AG20443 (cell line): Measurements from ENCODE around the gene CDKN2B-AS1.

Source experiments
- DNase-seq: peaks from one replicate; pipeline ENCODE4 v3.0.0; 2012; ENCODE audit warnings: low spot score, mixed read lengths

CDKN2B-AS1 gene

GRCh38 chr9:22118810-22119521, 124.4 kb downstream of the CDKN2B-AS1 start:
- DNase-seq: no peak

- no peak for DNase-seq
These were observed 125.0 kb downstream of the CDKN2B-AS1 start for GRCh38 chr9:22119522-22120158.

- no peak for DNase-seq
These were observed 125.6 kb downstream of the CDKN2B-AS1 start for GRCh38 chr9:22120159-22120549.

GRCh38 chr9:22120595-22120994, 126.0 kb downstream of the CDKN2B-AS1 start:
- DNase-seq: no peak

- DNase-seq: no peak
These were observed 129.8 kb downstream of the CDKN2B-AS1 start for GRCh38 chr9:22124263-22125011.

GRCh38 chr9:22129133-22129532, 134.5 kb downstream of the CDKN2B-AS1 start:
- DNase-seq: peak; percentile 54

- DNase-seq: no peak
These were observed 135.0 kb downstream of the CDKN2B-AS1 start for GRCh38 chr9:22129633-22130032.

- no peak for DNase-seq
These were observed 137.2 kb downstream of the CDKN2B-AS1 start for GRCh38 chr9:22131817-22132216.

- no peak for DNase-seq
These were observed 139.8 kb downstream of the CDKN2B-AS1 start for GRCh38 chr9:22134390-22134789.

GRCh38 chr9:22136461-22137096, 142.0 kb downstream of the CDKN2B-AS1 start:
- DNase-seq: peak; percentile 60

GRCh38 chr9:22138956-22139660, 144.5 kb downstream of the CDKN2B-AS1 start:
- no peak for DNase-seq

- DNase-seq: peak; percentile 14
These were observed 147.3 kb downstream of the CDKN2B-AS1 start for GRCh38 chr9:22141908-22142307.

- DNase-seq: no peak
These were observed 148.1 kb downstream of the CDKN2B-AS1 start for GRCh38 chr9:22142671-22143070.

- DNase-seq: no peak
These were observed 149.4 kb downstream of the CDKN2B-AS1 start for GRCh38 chr9:22143799-22144625.

- DNase-seq: no peak
These were observed 152.0 kb downstream of the CDKN2B-AS1 start for GRCh38 chr9:22146604-22147003.

- peak; percentile 26 for DNase-seq
These were observed 153.4 kb downstream of the CDKN2B-AS1 start for GRCh38 chr9:22147813-22148527.

GRCh38 chr9:22148528-22148875, 153.9 kb downstream of the CDKN2B-AS1 start:
- DNase-seq: no peak

GRCh38 chr9:22148876-22149637, 154.5 kb downstream of the CDKN2B-AS1 start:
- no peak for DNase-seq

- DNase-seq: no peak
These were observed 159.5 kb downstream of the CDKN2B-AS1 start for GRCh38 chr9:22154064-22154463.

GRCh38 chr9:22156586-22156985, 162.0 kb downstream of the CDKN2B-AS1 start:
- DNase-seq: no peak
